VCaP (cell line): ENCODE data around the gene NUBPL.

Experiments used
- H3K27ac ChIP-seq: fragments of 450-650 bp; 2 replicates; pipeline ENCODE4 v1.5.1; 2017
- CTCF ChIP-seq: fragments of 450-650 bp; conservative IDR thresholded peaks from 2 replicates; pipeline ENCODE4 v1.5.1; 2017; ENCODE audit warnings: mild to moderate bottlenecking, moderate library complexity

The NUBPL gene

GRCh38 chr14:31578266-31578665 is 17.1 kb downstream of the NUBPL start:
- no peak overlapping the region for H3K27ac ChIP-seq
- TF ChIP-seq CTCF: no peak

GRCh38 chr14:31578792-31579501 is 17.7 kb downstream of the NUBPL start:
- TF ChIP-seq CTCF: no peak
- H3K27ac ChIP-seq: no peak overlapping the region

- TF ChIP-seq CTCF: no peak
- H3K27ac ChIP-seq: no peak overlapping the region
These were observed 19.0 kb downstream of the NUBPL start for GRCh38 chr14:31580234-31580633.

- no peak overlapping the region for H3K27ac ChIP-seq
- no peak for TF ChIP-seq CTCF
These were observed 21.1 kb downstream of the NUBPL start for GRCh38 chr14:31582286-31582691.

- H3K27ac ChIP-seq: no peak overlapping the region
- no peak for TF ChIP-seq CTCF
These were observed 21.7 kb downstream of the NUBPL start for GRCh38 chr14:31582836-31583452.

- TF ChIP-seq CTCF: no peak
- no peak overlapping the region for H3K27ac ChIP-seq
These were observed 29.0 kb downstream of the NUBPL start for GRCh38 chr14:31590206-31590605.

GRCh38 chr14:31592122-31592521 is 30.9 kb downstream of the NUBPL start:
- TF ChIP-seq CTCF: no peak

More at GRCh38 chr14:31592122-31592521, 30.9 kb downstream of the NUBPL start:
- H3K27ac ChIP-seq: no peak overlapping the region
